OCI-M1 (cell line): ENCODE measurements around the gene SYT2.
"Not testable (repeated sequence)": the region's sequence is repeated elsewhere in the genome, so short reads cannot be mapped to it uniquely, and the experiment has no call there.

ENCODE experiments used
- DNase-seq: peaks from one replicate; lab custom pipeline; 2025; lab: John Stamatoyannopoulos, UW

SYT2 gene

DNA sequence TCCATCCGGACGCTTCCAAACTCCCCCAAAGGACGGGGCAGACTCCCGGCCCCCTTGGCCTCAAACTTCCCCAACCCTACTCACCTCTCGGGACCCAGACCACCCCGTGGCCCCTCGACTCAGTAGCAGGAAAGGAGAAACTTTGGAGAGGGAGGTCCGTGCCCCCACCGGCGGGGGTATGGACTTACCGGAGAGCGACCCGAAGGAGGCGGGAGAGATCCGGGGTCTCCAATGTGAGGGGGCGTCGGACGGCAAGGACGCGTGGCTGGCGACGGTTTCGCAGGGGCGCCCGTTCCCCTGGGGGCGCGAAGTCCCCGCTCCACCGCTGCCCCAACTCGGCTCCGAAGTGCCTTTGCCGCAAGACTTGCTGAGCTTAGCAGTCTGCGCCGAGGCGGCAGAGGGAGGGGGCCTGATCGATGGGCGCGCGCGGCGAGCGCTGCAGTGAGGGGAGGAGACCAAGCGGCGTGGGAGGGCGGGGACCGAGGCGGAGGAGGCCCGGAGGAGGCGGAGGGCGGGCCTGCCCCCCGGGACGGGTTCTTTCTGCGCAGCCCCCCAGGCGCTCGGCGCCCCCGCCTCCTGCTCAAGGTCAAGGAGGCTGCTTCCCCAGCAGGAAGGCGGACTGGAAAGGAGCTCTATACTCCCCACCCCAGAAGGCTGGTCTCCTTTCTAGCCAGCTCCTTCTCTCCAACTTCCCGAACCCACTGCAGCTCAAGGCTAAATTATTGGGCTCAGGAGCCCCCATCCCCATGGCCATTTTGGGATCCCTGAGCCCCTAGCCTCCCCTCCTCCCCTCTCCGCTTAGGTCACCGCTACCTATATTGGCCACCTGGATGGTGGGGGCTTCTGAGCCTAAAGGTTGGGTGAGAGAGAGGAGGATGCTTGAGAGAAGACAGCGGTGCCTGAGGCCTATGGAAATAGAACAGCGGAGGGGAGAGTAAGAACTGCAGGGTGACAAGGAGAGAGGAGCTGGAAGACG lies at the start of gene SYT2:
TSS of gene SYT2 (minus strand) at position 385 of the 976 bp plus-strand sequence. CDS start 104,682 bp downstream, outside the sequence.
- no peak for DNase-seq

DNA sequence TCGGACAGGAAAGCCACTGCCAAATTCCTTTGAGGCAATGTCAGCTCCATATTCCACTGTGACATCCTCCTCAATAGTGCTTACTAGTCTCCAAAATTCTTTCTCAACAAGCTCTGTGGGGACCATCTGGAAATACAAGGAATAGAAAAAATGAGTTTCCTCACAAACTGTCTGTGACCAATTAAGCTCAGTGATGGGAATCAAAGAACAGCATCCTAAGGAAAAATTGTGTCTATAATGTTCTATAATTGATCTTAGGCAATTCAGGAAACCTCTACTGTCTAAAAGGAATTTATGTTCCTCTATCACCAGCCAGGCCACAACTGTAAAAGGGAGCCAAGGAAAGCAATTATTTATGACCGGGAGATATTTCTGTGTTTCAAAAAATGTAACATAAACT lies 46.1 kb upstream of the SYT2 start:
- DNase-seq: no peak

DNA sequence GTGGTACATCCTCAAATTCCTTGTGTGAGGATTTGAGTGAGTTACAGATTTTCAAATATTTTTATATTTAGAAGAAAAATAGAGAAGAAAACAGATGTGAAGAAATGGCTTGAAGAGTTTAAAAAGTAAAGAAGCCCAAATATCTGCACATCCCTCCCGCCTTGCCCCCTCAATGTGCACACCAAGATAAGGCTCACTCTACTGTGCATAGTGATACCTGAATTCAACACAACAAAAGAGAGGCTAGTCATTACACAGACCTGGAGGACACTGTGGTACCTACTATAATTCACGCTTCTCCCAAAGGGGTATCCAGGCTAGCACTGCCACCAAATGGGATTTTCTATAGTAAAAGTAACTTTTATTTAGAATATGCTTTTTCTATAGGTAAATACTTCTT lies 44.0 kb upstream of the SYT2 start:
- DNase-seq: no peak

DNA sequence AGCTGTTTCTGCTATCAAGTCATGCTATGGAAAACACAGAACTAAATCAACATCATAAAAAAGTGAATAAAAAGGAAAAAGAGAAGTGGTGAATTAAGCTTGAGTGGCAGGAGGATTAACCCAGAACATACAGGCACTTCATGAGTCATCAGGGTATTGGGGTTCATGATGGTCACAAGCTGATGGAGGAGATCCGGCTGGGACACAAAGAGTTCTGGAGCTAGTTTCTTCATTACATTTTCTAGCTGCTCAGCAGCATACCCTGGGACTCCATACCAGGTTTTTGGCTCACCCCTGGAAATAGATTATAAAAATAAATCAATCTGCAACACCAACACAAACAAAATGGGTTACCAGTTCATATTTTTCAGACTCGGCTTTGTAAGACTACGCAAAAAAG lies 42.5 kb upstream of the SYT2 start:
- no peak for DNase-seq

DNA sequence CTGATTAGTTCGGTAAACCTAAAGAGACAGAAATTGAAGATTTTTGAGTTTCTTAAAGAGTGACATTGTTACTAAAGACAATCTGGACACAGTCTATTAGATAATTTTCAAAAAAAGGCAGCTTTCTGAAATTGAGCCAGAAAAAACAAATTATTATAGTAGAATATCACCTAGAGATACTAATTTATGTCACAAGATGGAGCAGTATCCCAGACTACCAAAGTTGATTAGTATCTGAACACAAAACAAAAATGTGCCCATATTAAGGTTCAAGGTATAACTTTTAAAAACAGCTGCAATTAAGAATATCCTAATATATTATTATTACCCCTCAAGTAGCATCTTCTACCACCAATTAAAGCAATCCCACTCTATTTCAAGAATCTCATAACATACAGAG lies 40.5 kb upstream of the SYT2 start:
- no peak for DNase-seq

DNA sequence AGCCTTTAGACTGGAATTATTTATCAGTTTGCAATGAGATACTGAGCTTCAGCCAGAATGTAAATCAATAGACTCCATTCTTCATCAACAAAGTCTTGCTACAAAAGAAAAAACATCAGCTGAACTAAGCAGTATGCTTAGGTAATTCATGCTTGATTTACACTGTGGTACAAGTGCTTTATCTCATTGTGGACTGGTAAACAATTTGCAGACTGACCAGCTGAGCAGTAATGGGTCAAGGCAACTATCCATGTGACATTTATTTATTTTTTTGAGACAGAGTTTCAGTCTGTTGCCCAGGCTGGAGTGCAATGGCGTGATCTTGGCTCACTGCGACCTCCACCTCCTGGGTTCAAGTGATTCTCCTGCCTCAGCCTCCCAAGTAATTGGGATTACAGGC lies 39.8 kb upstream of the SYT2 start:
- DNase-seq: no peak

DNA sequence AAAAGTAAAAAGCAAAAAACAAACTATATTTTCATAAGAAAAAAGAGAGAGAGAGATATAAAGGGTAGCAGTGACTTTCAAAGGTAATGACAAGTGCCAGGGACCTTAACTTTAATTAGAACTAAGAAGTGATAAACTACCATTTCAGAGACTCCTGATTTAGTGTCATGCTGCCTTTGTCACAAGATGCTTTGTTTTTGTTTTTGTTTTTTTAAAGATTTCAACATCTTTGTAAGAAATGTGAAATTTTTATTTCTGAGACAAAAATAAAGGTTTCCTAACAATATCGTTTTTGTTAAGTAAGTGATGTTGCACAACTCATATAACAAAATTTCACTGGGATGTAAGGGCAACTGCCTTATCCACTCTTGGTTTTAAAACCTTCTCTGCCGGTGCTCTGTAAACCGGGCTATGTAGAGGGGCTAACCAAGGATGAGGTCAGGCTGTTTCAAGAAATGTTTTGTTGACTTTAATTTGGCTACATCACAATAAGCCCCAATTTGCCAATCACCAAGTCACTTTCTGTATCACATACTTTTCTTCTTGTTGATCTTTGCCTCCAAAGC lies 35.2 kb upstream of the SYT2 start:
- DNase-seq: no peak

DNA sequence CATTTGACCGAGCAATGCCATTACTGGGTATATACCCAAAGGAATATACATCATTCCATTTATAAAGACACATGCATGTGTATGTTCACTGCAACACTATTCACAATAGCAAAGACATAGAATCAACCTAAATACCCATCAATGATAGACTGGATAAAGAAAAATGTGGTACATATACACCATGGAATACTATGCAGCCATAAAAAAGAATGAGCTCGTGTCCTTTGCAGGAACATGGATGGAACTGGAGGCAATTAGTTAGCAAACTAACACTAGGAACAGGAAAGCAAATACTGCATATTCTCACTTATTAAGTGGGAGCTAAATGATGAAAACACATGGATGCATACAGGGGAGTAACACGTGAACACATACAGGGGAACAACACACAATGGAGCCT lies 34.5 kb upstream of the SYT2 start:
- DNase-seq: not testable (repeated sequence)

DNA sequence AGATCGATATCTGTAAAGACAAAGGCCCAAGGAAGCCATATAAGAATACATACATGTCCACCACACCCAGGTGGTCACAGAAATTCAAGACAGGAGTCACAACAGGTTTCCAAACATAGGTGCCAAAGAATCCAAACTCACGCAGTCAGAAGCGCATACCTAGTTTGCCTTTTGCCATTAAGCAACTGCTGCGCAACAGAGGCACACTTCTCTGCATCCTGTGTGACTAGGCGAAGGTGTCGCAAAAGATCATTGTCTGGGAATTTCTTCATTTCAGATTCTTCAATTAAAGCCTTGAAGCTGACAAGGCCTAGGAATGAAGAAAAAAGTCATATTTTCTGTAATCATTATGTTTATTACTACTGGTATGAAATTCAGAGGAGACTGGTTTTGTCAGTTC lies 32.2 kb upstream of the SYT2 start:
- DNase-seq: no peak

DNA sequence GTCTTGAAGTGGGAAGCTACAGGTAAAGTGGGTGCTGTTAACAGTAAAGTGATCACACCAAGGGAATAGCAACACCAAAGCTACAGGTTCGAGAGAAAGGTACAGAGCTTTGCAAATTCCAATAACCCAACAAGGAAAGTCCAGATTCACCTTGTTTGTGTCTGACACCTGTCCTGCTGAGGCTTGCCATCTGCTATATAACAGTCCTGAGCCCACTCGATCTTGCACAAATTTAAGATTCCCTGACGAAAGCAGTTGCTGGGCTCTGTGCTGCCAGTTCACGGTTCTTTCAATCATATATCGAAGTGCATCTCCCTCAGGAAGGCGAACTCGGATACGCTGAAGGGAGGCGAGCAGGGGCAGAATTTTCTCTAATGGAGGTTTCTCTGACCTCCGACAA lies 23.0 kb upstream of the SYT2 start:
- DNase-seq: no peak

DNA sequence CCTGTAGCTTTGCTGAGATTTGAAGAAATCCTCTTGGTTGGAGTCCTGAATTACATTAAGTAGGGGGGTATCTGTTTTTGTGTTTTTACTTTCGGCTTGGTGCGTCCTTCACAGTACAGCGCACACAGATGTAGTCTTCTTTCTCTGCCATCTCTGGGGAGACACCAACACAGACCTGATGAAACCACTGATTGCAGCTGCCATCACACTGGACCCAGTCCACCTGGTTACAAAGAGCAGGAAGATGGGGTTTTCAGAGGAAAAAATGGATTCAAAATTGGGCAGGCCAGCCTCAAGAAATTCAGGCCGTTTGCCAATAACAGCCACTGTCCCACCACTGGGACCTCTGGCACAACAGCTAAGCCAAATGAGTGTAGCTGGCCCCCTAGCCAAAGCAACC lies 18.7 kb upstream of the SYT2 start:
- no peak for DNase-seq

DNA sequence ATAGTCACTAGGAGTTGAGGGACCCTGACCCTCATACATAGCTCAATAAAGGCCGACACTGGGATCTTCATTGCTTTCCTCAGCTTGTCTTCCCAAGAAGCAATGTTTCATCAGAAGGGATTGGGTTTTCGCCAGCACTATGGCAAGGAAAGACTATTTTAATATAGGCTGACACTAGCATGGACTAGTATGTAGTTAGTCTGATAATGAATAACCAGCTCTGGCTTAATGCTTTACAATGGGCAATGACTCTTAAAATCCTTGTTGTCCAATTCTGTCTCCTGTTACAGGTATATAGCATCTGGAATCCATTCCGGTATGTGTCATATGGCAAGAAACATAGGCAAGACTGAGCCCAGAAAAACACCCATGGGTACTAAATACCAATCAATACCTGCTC lies 15.3 kb upstream of the SYT2 start:
- DNase-seq: no peak

DNA sequence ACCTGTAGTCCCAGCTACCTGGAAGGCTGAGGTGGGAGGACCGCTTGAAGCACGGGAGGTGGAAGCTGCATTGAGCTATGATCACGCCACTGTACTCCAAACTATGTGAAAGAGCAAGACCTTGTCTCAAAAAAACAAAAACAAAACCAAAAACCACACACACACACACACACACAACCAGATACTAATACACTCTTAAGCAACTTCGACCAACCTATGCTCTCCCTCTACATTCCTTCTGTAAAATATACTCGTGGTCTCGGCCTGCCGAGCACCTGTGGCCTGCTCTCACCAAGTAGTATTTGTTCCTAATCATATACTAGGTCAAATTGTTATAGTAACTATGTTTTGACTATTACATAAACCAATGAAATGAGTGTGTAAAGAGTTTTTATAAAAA lies 13.5 kb upstream of the SYT2 start:
- DNase-seq: no peak

DNA sequence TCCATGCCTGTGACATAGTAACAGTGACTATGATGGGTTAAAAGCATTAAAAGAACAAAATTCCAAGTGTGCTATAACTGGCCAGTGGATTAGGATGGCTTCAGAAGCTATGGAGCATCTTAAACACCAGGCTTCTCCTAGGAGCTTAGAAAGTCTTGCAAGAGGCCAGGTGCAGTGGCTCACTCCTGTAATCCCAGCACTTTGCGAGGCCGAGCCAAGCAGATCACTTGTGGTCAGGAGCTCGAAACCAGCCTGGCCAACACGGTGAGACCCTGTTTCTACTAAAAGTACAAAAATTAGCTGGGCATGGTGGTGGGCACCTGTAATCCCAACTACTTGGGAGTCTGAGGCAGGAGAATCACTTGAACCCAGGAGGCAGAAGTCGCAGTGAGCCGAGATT lies 12.8 kb upstream of the SYT2 start:
- DNase-seq: not testable (repeated sequence)

DNA sequence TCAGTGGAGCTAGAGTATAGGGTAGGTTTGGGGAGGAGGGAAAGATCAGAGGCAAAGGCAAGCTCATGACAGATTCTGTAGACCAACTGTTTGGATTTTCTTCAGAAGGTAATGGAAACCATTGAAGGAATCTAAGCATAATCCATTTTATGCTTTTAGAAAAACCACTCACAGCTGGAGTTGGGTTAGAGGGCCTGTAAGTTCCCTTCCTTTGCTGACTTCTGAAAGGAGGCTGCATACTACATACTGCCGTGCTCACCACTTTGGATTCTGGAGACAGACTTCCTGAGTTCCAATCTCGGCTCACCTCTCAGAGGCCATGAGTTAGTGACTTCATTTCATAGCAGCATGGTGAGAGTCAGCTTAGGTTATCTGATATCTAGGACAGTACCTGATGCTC lies 6.4 kb upstream of the SYT2 start:
- no peak for DNase-seq

DNA sequence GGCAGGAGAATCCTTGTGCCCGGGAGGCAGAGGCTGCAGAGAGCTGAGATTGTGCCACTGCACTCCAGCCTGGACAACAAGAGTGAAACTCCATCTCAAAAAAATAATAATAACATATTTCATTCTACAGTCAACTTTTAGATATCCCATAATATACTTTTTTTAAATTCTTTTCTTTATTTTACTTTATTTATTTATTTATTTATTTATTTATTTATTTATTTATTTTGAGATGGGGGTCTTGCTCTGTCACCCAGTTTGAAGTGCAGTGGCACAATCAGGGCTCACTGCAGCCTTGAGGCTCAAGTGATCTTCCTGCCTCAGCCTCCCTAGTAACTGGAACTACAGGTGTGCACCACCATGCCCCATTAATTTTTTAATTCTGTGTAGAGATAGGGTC lies 3.9 kb upstream of the SYT2 start:
- not testable (repeated sequence) for DNase-seq

DNA sequence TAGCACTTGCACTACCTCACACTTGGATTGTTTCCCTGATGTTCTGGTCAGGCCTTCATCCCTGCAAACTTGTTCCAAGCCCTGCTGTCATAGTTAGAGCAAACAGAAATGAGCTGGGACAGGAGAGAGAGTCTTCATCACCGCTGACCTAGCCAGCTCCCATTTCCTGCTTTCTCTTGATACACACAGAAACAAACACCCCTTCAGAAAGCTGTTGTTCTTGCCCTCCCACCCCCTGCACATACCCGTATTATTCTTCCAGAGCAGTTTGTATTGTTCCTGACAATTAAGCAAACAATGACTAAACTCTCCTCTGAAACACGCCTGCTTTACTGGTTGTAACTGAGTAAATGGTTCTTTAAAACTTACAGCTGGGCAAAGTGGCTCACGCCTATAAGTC lies 2.9 kb upstream of the SYT2 start:
- DNase-seq: no peak

DNA sequence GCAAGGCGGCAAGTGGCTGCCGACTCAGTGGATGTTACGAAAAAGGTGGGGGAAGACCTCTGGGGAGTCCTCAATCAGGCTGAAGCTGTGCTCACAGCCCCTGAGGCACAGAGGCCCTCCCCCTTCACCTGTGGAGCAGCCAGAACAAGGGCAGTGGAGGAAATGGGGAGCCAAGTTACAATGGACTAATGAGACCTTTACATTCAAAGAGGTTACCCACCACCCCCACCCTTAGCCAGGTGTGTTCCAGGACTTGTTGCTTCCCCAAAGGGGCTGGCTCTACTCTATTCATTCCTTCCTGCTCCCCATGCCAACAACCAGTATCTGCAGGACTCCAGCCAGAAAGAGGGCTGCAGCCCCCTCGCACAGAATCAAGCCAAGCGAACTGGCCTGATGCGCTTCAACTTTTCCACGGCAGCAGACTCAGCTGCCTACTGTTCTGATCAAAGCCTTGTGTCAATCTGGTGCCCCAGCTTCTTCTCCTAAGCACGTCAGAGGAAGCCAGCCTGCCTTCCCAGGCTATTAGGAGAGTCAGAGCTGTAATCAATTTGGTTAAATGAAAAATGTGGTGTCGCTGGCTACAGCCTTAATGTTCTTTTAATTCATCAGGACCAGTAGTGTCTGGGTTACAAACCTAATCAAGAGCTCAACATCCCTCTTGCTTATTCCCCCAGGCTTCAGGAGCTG lies 1.8 kb upstream of the SYT2 start:
- DNase-seq: no peak

DNA sequence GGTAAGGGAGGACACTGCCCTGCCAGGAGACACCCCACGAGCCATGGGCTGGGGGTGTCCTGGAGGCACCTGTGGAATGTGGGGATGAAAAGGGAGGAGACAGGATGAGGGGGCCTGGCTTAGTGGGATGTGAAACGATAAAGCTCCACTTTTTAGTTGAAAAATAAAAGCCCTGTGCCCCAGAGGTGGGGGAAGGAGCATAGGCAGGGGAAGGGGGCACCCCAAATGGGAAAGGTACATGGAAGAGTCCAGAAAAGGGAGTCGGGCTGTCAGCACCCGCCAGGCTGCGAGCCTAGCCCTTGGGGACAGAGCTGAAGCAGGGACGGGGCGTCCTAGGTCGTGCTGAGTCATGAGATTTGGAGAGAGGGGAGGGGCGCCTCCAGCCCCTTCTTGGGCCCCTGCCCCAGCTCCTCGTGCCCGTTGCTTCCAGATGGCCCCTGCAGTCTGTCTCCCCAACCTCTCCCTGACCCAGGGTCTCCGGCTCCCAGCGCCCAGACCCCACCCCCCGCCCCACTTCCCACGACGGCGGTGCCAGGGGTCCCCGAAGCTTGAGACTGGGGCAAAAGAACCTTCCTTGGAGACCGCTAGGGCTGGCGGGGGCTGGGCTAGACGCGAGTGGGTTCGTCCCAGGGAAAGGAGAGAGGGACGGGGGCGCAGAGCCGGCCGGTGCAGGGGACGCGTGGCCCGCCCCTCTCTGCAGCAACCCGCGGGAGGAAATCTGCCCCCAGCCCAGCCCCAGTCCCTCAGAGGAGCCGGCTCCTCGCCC lies 795 bp downstream of the SYT2 start:
- no peak for DNase-seq

DNA sequence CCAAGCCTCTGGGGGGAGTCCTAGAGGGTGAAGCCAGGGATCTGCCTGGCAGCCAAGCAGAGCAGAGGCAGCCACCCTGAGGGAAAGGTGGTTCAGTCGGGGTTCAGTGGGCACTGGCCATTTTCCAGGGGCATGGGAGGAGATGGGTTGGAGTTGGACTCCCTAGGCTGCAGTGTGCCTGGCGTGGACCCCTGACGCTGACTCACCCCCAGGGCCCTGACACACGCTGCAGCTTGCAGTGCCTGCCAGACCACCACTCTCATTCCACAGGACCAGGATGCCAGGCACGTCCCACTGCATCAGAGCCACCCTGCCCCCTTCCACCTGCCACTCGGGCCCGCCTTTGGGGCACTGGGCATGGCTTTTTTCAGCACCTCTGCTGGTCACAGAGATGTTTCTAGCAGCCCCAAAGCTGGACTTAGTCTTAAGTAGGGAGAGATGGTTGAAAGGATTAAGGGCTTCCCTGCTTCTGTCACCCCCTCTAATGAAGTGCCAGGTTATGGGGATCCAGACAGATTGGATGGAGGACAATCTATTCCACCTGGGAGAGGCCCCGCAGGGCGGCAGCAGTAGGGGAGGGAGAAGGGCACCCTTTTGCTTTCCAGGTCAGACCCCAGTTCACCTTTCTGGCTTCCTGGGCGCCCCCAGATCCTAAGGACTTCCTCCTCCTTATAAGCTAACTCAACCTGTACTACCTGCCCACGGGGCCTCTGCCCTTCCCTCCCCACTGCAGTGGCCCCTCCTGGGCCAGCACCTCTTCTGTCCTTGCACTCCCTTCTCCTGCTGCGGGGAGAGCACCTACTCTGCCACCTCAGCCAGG lies 1.6 kb downstream of the SYT2 start:
- DNase-seq: no peak

DNA sequence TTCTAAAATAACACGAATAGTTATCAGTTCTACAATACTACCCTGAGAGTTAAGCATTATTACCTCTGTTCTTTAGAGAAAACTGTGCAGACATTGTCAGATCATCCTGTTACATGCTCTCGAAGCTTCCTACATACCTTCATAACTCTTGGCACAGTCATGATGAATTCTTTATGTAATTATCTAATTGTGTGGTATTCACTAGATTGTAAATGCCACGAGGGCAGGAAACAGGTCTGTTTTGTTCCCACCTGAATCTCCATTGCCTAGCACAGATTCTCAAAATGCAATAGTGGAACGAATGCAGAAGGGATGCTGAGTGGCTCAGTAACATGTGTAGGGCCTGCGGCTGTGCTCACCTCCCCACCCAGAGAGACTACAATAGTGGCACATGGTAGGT lies 3.4 kb downstream of the SYT2 start:
- DNase-seq: no peak
